Stimulated activated CD8-positive, alpha-beta memory T cell treated with anti-CD3 and anti-CD28 coated beads, Interleukin-12 subunit alpha, Interleukin-12 subunit beta, amount 100 ng/mL, for 4 hours (primary cell): ENCODE measurements around the gene FOXP2.
"Not testable (repeated sequence)": the region's sequence is repeated elsewhere in the genome, so short reads cannot be mapped to it uniquely, and the experiment has no call there.

Experiments used
- DNase-seq: peaks from one replicate; pipeline ENCODE4 v3.0.0-alpha.2; 2020; ENCODE audit warnings: low read depth

Gene FOXP2

GRCh38 chr7:114414156-114415063 lies at the start of gene FOXP2:
FOXP2 (plus strand) TSS chr7:114414815; CDS start chr7:114426512, 11,697 bp downstream.
- DNase-seq: no peak

DNA sequence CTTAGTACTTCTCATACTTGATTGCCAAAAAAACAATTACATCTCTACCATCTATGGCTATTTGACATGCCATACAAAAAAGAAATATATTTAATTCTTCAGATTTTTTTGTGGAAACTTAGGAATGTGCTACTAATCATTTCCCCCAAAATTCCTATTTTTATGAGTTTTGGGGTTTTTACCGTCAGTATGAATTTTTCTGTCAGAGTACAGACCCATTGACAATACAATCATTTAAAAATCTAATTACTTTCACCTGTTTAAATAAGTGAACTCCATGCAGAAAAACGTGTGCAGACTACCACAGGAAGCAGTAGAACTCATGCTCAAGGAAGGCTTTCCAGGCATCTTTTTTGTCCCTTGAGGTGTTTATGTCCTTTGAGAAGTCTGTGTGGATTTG lies 48.8 kb upstream of the FOXP2 start:
- DNase-seq: no peak

- DNase-seq: no peak
These were observed 46.1 kb upstream of the FOXP2 start for GRCh38 chr7:114368492-114368891.

DNA sequence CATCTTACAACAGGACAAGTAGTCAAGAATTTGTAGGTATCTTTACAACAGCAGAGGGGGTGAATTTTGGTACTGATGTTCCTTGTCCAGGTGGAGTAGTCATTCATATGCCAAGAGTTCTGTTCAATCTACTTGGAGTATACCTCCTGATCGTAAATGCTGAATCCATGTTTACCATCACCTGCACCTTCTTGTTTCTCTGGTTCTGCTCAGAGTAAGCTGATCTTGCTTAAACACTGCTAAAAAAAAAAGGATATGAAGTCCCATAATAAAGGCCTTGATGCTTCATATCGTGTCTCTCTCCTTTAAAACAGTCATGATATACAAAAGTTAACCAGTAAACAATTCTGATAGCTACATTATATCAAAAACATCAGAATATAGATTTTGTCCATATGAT lies 45.3 kb upstream of the FOXP2 start:
- no peak for DNase-seq

- DNase-seq: no peak
These were observed 42.0 kb upstream of the FOXP2 start for GRCh38 chr7:114372619-114373018.

DNA sequence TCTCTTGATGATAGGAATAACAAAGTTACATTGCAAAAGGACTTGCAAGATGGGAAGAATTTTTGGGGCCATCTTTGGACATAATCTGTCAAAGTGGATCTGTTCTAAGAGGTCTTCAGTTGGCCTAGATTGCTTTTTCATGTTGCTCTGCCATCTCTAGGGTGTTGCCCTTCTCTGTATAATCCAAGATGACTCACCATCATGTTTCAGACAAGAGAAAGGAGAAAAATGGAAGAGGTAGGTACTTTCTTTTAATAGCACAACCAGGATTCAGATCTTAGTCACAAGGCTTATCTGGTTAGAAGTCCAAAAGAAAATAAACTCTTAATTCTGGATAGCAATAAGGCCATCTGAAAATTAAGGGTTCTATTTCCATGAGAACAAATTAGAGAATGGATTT lies 38.7 kb upstream of the FOXP2 start:
- DNase-seq: no peak

- not testable (repeated sequence) for DNase-seq
These were observed 30.7 kb upstream of the FOXP2 start for GRCh38 chr7:114383946-114384345.

GRCh38 chr7:114384346-114384745 lies 30.3 kb upstream of the FOXP2 start:
- DNase-seq: not testable (repeated sequence)

- no peak for DNase-seq
These were observed 26.6 kb upstream of the FOXP2 start for GRCh38 chr7:114388021-114388420.

GRCh38 chr7:114392686-114393085 lies 21.9 kb upstream of the FOXP2 start:
- DNase-seq: no peak

- no peak for DNase-seq
These were observed 11.6 kb upstream of the FOXP2 start for GRCh38 chr7:114402876-114403635.

DNA sequence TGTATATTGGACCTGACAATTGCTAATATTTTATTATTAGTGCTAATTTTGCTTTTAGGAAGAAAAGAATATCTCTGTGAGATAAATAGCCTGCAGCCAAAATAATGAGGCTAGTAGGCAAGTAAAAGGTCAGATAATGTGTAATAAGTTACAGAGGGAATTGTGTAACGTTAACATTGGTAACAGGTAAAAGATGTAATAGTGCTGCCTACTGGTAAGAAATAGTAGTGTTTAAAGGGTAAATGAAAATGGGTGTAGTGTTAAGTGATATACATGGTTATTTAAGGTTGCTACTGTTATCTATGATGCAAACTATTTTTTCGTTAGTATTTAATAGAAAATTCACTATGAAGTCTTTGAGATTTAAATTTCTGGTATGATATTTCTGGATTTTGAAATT lies 9.2 kb upstream of the FOXP2 start:
- no peak for DNase-seq

DNA sequence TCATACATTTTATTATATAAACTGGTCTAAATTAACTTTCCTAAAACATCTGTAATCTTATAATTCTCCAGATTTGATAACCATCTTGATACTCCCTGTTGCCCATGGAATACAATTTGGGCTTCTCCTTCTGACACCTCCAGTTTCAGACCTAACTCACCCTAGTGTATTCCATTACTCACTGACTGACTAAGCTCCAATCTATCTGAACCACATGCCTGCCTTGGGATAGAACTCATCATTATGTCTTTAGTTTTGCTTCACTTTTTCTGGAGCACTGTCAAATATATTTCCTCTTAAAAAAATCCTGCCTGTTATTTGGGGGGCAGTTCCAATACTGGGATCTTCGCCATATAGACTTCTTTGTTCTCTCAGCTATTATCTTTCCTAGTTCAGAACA lies 4.9 kb upstream of the FOXP2 start:
- no peak for DNase-seq

DNA sequence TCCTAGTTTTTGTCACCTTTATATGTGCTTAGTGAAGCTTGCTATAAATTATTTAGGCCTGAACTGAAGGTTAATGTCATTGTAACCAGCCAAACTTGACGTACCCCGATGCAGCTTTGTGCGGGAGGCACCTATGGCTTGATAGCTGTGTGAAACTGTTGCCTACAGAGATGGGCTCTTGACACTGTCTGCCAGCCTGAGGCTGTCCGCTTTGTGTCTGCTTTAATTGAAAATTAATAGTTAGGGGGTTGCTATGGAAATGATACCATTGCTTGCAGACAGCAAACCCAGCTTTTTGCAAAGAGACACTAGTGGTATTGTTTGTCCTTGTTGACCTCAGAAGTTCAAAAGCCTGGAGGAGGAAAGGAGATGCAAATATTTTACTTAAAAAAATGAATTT lies 2.1 kb upstream of the FOXP2 start:
- DNase-seq: no peak

DNA sequence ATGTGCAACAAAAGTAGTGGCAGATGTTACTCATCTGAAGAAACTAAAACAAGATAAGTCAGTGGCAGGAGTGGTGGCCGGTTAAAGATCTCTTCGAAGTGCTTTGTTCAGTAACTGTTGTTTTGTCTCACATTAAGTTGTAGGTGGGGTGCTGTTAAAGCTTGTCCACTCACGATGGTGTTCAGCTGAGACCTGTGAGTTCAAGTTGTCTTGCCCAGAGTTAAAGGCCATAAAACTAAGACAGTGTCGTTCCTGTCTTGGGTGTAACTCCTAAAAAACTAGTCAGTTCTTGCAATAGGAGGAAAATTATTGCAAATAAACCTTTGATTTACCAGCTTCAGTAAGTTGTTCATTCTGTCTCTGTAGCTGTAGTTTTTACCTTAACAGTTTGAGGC lies 857 bp upstream of the FOXP2 start:
- no peak for DNase-seq

GRCh38 chr7:114415064-114415989 lies 712 bp downstream of the FOXP2 start:
- DNase-seq: no peak

- DNase-seq: no peak
These were observed 1.7 kb downstream of the FOXP2 start for GRCh38 chr7:114416129-114416990.

DNA sequence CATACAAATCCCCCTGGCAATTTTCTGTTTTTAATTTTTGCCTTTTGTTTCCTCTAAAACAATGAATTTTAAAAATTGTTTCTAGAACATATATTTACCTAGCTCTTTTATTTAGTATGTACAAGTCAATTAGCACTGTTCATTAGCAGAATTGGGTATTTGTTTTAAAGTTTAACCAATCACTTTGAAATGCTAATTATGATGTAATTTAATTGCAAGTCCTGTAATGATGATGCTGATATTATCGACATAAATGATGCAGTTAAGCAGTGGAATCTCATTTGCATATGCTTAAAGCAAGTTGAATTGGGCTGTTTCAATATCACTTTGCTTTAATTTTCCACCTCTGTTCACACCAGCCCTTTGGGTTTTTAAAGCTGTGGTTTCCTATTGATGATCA lies 2.7 kb downstream of the FOXP2 start:
- DNase-seq: no peak

- no peak for DNase-seq
These were observed 3.5 kb downstream of the FOXP2 start for GRCh38 chr7:114418117-114418516.

- no peak for DNase-seq
These were observed 5.0 kb downstream of the FOXP2 start for GRCh38 chr7:114419441-114420272.
